Endothelial cell (in vitro differentiated cells): ENCODE data around the gene EPS8. TPM values are rescaled to one million over a fixed set of nuclear protein-coding genes. Genes with fewer than 3 reads are reported as not detected.

Source experiments
- DNase-seq: peaks from one replicate; pipeline ENCODE4 v3.0.0; 2021; ENCODE audit warnings: low spot score
- H3K27ac Mint-ChIP-seq: one replicate; pipeline ENCODE4 v1.8.0; 2021; ENCODE audit warnings: mixed read lengths, inconsistent platforms; ENCODE audit not compliant: unreplicated experiment
- H3K27me3 Mint-ChIP-seq: one replicate; pipeline ENCODE4 v1.8.0; 2021; ENCODE audit warnings: mild to moderate bottlenecking, moderate library complexity, mixed read lengths, inconsistent platforms; ENCODE audit not compliant: unreplicated experiment
- H3K36me3 Mint-ChIP-seq: one replicate; pipeline ENCODE4 v1.8.0; 2021; ENCODE audit warnings: mild to moderate bottlenecking, low read depth, mixed read lengths, inconsistent platforms; ENCODE audit not compliant: unreplicated experiment
- H3K4me1 Mint-ChIP-seq: one replicate; pipeline ENCODE4 v1.8.0; 2021; ENCODE audit warnings: mild to moderate bottlenecking, mixed read lengths, inconsistent platforms; ENCODE audit not compliant: unreplicated experiment
- H3K4me3 Mint-ChIP-seq: one replicate; pipeline ENCODE4 v1.8.0; 2021; ENCODE audit warnings: mild to moderate bottlenecking, mixed read lengths, inconsistent platforms; ENCODE audit not compliant: unreplicated experiment
- H3K9me3 Mint-ChIP-seq: one replicate; pipeline ENCODE4 v1.8.0; 2021; ENCODE audit warnings: mixed read lengths, inconsistent platforms; ENCODE audit not compliant: unreplicated experiment
- CTCF ChIP-seq: fragments of 200-600 bp; sonication (generic); IDR thresholded peaks from one replicate; pipeline ENCODE4 v1.5.0; 2021; ENCODE audit warnings: antibody characterized with exemption; ENCODE audit not compliant: unreplicated experiment
- total RNA-seq: library from RNA; stranded (reverse); fragmentation: NEBNext Ultra II Directional; extraction: Animal tissue kit (Norgen Biotek cat#: 25700); gene quantifications from one replicate; pipeline ENCODE4 v1.2.1, GENCODE V29; 2021; ENCODE audit not compliant: unreplicated experiment

Gene EPS8
- total RNA-seq, 1 donor from 2014 or later = 2.7 TPM

- no peak overlapping the region for H3K27ac Mint-ChIP-seq
- no peaks in the 10 kb centered on the region for H3K36me3 Mint-ChIP-seq
- H3K4me3 Mint-ChIP-seq = no peak overlapping the region
- H3K27me3 Mint-ChIP-seq = no peaks in the 10 kb centered on the region
- no peaks in the 10 kb centered on the region for H3K9me3 Mint-ChIP-seq
- no peaks in the 10 kb centered on the region for H3K4me1 Mint-ChIP-seq
- TF ChIP-seq CTCF = no peak
- DNase-seq = no peak
Observed at GRCh38 chr12:15811214-15812127, 22.3 kb upstream of the EPS8 start.

GRCh38 chr12:15808652-15809051, 19.5 kb upstream of the EPS8 start:
- Mint-ChIP-seq H3K36me3 (no peaks in the 10 kb centered on the region), H3K4me1 (no peaks in the 10 kb centered on the region), H3K27me3 (no peaks in the 10 kb centered on the region), H3K27ac (no peak overlapping the region), H3K9me3 (no peaks in the 10 kb centered on the region), H3K4me3 (no peak overlapping the region)
- no peak for DNase-seq
- TF ChIP-seq CTCF = no peak

- TF ChIP-seq CTCF = no peak
- Mint-ChIP-seq H3K27ac (no peak overlapping the region), H3K4me1 (no peaks in the 10 kb centered on the region), H3K9me3 (no peaks in the 10 kb centered on the region), H3K36me3 (no peaks in the 10 kb centered on the region), H3K4me3 (no peak overlapping the region), H3K27me3 (no peaks in the 10 kb centered on the region)
- no peak for DNase-seq
Observed at GRCh38 chr12:15808250-15808649, 19.1 kb upstream of the EPS8 start.

GRCh38 chr12:15806826-15807225, 17.6 kb upstream of the EPS8 start:
- TF ChIP-seq CTCF = no peak

More at GRCh38 chr12:15806826-15807225, 17.6 kb upstream of the EPS8 start:
- no peaks in the 10 kb centered on the region for H3K36me3 Mint-ChIP-seq
- no peaks in the 10 kb centered on the region for H3K4me1 Mint-ChIP-seq
- H3K27me3 Mint-ChIP-seq = no peaks in the 10 kb centered on the region
- no peak overlapping the region for H3K4me3 Mint-ChIP-seq
- no peaks in the 10 kb centered on the region for H3K9me3 Mint-ChIP-seq
- no peak for DNase-seq
- no peak overlapping the region for H3K27ac Mint-ChIP-seq
